Measurements from ENCODE around the gene ARHGEF33. TPM values are rescaled to one million over a fixed set of nuclear protein-coding genes. Genes with fewer than 3 reads are reported as not detected.
A peak's percentile ranks its signal among the peaks of the same experiment; 100 is the strongest.

Gene ARHGEF33
- total RNA-seq, 1 donor from 2014 or later, result 6.4 TPM

DNA sequence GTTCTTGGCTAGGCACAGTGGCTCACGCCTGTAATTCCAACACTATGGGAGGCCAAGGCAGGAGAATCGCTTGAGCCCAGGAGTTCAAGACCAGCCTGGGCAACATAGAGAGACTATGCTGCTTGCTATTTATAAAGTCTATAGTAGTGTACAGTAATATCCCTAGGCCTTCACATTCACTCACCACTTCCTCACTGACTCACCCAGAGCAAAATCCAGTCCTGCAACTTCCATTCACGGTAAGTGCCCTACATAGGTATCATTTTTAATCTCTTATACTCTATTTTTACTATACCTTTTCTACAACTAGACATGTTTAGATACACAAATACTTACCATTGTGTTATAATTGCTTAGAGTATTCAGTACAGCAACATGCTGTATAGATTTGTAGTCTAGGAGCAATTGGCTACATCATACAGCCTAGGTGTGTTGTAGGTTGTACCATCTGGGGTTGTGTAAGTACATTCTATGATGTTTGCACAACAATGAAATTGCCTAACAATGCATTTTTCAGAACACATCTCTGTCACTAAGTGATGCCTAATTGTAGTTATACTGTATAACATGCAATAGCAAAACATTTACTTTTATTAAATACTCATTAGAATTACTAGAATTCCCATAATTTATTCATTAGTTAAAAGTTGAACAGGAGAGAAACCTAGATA, 22.8 kb upstream of the ARHGEF33 start:
- TF ChIP-seq, protein P1, sequence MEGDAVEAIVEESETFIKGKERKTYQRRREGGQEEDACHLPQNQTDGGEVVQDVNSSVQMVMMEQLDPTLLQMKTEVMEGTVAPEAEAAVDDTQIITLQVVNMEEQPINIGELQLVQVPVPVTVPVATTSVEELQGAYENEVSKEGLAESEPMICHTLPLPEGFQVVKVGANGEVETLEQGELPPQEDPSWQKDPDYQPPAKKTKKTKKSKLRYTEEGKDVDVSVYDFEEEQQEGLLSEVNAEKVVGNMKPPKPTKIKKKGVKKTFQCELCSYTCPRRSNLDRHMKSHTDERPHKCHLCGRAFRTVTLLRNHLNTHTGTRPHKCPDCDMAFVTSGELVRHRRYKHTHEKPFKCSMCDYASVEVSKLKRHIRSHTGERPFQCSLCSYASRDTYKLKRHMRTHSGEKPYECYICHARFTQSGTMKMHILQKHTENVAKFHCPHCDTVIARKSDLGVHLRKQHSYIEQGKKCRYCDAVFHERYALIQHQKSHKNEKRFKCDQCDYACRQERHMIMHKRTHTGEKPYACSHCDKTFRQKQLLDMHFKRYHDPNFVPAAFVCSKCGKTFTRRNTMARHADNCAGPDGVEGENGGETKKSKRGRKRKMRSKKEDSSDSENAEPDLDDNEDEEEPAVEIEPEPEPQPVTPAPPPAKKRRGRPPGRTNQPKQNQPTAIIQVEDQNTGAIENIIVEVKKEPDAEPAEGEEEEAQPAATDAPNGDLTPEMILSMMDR (IDR thresholded peaks at IDR 0.05), result no peak
- Histone ChIP-seq H3K4me3 (no peak overlapping the region), H3K4me1 (no peaks in the 10 kb centered on the region), H3K36me3 (peaks cover 6 to 36% of the 10 kb centered on the region in 2 donors), H3K27ac (no peak overlapping the region), H3K9me3 (peaks cover 0 to 2% of the 10 kb centered on the region in 2 donors), H3K27me3 (no peaks in the 10 kb centered on the region)
- no peak for DNase-seq (ENCODE audit: low spot score in 2 of 2)
- intact Hi-C loops (cut with DNase I), result no loop called here

DNA sequence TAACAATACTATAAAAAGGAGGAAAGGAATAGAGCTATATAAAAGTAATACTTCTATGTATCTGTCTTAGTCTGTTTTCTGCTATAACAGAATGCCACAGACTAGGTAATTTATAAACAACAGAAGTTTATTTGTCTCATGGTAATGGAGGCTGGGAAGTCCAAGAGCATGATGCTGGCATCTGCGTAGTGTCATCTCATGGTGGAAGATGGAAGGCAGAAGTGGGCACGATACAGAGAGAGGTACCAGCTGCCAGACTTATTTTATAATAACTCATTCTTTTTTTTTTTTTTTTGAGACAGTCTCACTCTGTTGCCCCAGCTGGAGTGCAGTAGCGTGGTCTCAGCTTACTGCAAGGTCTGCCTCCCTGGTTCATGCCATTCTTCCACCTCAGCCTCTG, 18.2 kb upstream of the ARHGEF33 start:
- TF ChIP-seq, protein P1 (IDR thresholded peaks at IDR 0.05), result no peak
- Histone ChIP-seq H3K4me1 (peaks cover 4 to 11% of the 10 kb centered on the region in 2 donors), H3K27me3 (no peaks in the 10 kb centered on the region), H3K36me3 (peaks cover 0 to 15% of the 10 kb centered on the region in 2 donors), H3K4me3 (no peak overlapping the region), H3K27ac (no peak overlapping the region), H3K9me3 (peaks cover 0 to 2% of the 10 kb centered on the region in 2 donors)
- intact Hi-C loops (cut with DNase I), result no loop called here
- no peak for DNase-seq (ENCODE audit: low spot score in 2 of 2)

DNA sequence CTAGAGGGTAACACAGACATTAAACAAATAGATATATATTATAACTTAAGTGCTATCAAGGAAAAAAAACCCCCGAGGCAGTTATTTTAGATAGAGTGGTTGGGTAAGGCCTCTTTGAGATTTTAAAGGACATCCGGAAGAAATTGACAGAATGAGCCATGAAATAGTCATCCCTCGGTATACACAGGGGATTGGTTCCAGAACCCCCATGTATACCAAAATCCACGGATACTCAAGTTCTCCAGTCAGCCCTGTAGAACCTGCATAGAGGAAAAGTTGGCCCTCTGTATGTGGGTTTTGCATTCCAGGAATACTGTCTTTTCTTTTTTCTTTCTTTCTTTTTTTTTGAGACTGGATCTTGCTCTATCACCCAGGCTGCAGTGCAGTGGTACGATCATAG, 15.9 kb upstream of the ARHGEF33 start:
- Histone ChIP-seq H3K27ac (no peak overlapping the region), H3K4me3 (no peak overlapping the region), H3K36me3 (no peaks in the 10 kb centered on the region), H3K27me3 (no peaks in the 10 kb centered on the region), H3K9me3 (peaks cover 0 to 2% of the 10 kb centered on the region in 2 donors), H3K4me1 (peaks cover 4 to 16% of the 10 kb centered on the region in 2 donors)
- intact Hi-C loops (cut with DNase I), result no loop called here
- DNase-seq (ENCODE audit: low spot score in 2 of 2), result no peak
- TF ChIP-seq, protein P1 (IDR thresholded peaks at IDR 0.05), result no peak

DNA sequence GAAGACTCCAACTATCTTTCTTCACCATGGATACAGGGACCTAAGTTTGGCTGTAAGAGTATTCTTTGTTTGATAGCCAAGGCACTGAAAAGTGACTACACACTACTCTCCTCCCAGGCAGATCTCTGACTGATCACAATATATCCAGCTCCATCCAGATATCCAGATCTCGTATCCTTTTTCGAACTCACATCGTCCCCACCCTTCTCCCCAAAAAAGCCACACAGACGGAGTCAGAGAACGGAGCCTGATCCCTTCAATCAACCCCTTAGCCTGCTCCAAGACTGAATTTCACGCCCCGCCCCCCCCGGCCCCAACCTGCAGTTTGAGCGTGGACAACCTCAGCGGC, 14.5 kb upstream of the ARHGEF33 start:
- Histone ChIP-seq H3K27ac (peak overlapping the region; percentile 63 to 64), H3K27me3 (no peaks in the 10 kb centered on the region), H3K4me3 (peak overlapping the region; percentile 65 to 81), H3K9me3 (no peaks in the 10 kb centered on the region), H3K36me3 (no peaks in the 10 kb centered on the region), H3K4me1 (peaks cover 4 to 16% of the 10 kb centered on the region in 2 donors)
- no peak for DNase-seq (ENCODE audit: low spot score in 2 of 2)
- intact Hi-C loops (cut with DNase I), result loop anchor here (5.0 kb wide), 1 partner anchor 98 kb away; the partner anchor contains the start of gene GEMIN6
- TF ChIP-seq, protein P1 (IDR thresholded peaks at IDR 0.05), result no peak

DNA sequence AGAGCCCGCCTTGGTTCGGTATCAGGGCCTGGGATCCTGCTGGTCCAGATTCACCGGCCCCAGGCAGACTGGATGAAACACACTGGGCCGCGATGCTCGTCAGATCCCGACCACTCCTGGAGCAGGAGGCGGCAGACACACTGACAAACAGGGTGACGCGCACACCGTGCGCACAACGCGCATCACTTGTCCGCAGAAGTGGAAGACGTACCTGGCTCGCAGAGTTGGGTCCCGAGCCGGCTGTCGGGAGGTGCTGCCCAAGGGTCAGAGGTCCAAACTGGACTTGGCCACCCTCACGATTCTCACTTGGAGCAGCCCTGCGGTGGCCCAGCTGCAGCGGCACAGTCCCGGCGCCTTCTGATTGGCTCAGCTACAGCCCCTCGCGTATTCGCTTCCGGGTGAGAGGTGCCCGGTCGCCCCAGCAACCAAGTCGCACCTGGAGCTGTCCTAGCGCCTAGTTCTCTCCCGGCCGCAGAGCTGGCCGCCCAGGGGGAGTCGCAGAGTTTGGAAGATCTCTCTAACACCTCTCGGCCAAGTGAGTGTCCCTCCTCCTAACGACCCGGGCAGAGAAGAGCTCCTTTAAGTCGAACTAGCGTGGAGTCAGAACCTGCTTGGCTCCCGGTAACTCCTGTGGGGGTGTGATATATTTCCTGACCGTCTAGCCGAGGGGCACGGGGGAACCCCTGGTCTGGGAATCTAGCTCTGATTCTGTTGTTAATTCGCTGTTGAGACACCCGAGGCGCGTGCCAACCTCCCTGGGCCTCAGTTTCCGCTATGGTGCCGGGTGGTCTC, 13.9 kb upstream of the ARHGEF33 start, which contains the start of the genes DHX57 and MORN2:
Gene DHX57, minus strand, starts transcription at position 359 of the 792 bp plus-strand sequence. CDS start 7,529 bp downstream, outside the sequence.
Gene MORN2, plus strand, starts transcription at position 401 of the 792 bp plus-strand sequence.
- intact Hi-C loops (cut with DNase I), result loop anchor here (5.0 kb wide), 1 partner anchor 98 kb away; the partner anchor contains the start of gene GEMIN6
- TF ChIP-seq, protein P1 (IDR thresholded peaks at IDR 0.05), result no peak
- H3K9me3 ChIP-seq, result no peaks in the 10 kb centered on the region
- no peaks in the 10 kb centered on the region for H3K36me3 ChIP-seq
- peaks cover 4 to 16% of the 10 kb centered on the region in 2 donors for H3K4me1 ChIP-seq
- peak within 1 kb of the TSS; percentile 65 to 81 for H3K4me3 ChIP-seq
- H3K27me3 ChIP-seq, result no peaks in the 10 kb centered on the region
- peak; percentile 48 to 92 for DNase-seq (ENCODE audit: low spot score in 2 of 2)
- H3K27ac ChIP-seq, result peak within 1 kb of the TSS; percentile 63 to 64
